ENCODE data around the gene PNPLA7. TPM values are rescaled to one million over a fixed set of nuclear protein-coding genes. Genes with fewer than 3 reads are reported as not detected.
A peak's percentile ranks its signal among the peaks of the same experiment; 100 is the strongest.

PNPLA7 gene
- total and polyA plus RNA-seq, 2 of the 4 experiments (the other 2 are of a cell fraction): under 0.01 to 0.89 TPM

- no peak overlapping the region for H2BK5ac ChIP-seq (ENCODE audit: low read depth, low read length, poor library complexity, severe bottlenecking)
- H3K4ac ChIP-seq (ENCODE audit: low read depth, low read length): no peak overlapping the region
- peak overlapping the region; percentile 43 for H2AFZ ChIP-seq (replicated peaks; ENCODE audit: low read length, poor library complexity)
- CTCF ChIA-PET: interaction anchor here (0.8 kb wide), 1 partner anchor 155 kb away, joined by 3 read pairs; the partner anchor contains the start of gene NRARP
- H3K23ac ChIP-seq (ENCODE audit: low read depth, low read length): no peak overlapping the region
- H2BK120ac ChIP-seq (ENCODE audit: low read depth, low read length): no peak overlapping the region
- WGBS, 2 experiments (ENCODE audit: extremely low coverage in 2 of 2, insufficient read length in 1 of 2): 98% methylated on average over 11 of the region's 44 CpGs; no CpG with 5 or more reads in 1 of the 2 experiments
- H3K79me1 ChIP-seq (ENCODE audit: low read depth in 1 of 2, low read length in 2 of 2): peaks cover 6 to 42% of the 10 kb centered on the region in 2 experiments; a peak in 3 of 4 replicates
- peaks cover 37% of the 10 kb centered on the region for H4K20me1 ChIP-seq (ENCODE audit: insufficient read depth, low read length)
- H4K8ac ChIP-seq (ENCODE audit: low read depth in 2 of 2, low read length in 2 of 2): no peak overlapping the region
- in situ Hi-C loops (cut with MboI; ENCODE audit: low sequenced_read_pairs) (no loop called here), intact Hi-C loops (cut with micrococcal nuclease) (no loop called here), dilution Hi-C loops (cut with HindIII; ENCODE audit: low sequenced_read_pairs, unreplicated experiment) (no loop called here)
- H3K27ac ChIP-seq (ENCODE audit: insufficient read depth, low read length): no peak overlapping the region
- H3K4me1 ChIP-seq (ENCODE audit: control insufficient read depth, insufficient read depth, low read length): peaks cover 24% of the 10 kb centered on the region
- no peak overlapping the region for H3K18ac ChIP-seq (ENCODE audit: low read depth, low read length)
- H3K9me3 ChIP-seq (ENCODE audit: control insufficient read depth, insufficient read depth, low read length): no peaks in the 10 kb centered on the region
- no peak overlapping the region for H3K56ac ChIP-seq (ENCODE audit: extremely low read depth, insufficient read depth, low read length)
- no peak overlapping the region for H2BK20ac ChIP-seq (ENCODE audit: low read depth, low read length)
- H2AK9ac ChIP-seq (replicated peaks; ENCODE audit: low read depth, low read length, poor library complexity): peak overlapping the region; percentile 93
- DNase-seq: no peak
- H2BK15ac ChIP-seq (ENCODE audit: low read depth, low read length): no peak overlapping the region
- no peak overlapping the region for H3K14ac ChIP-seq (replicated peaks; ENCODE audit: low read depth, low read length)
- H3K27me3 ChIP-seq (ENCODE audit: control insufficient read depth, insufficient read depth, low read length): no peaks in the 10 kb centered on the region
- no TSS peak for BruUV-seq (replicated peaks)
- H3K9ac ChIP-seq (ENCODE audit: low read depth, low read length): no peak overlapping the region
- H4K5ac ChIP-seq (ENCODE audit: low read depth, low read length): no peak overlapping the region
- peaks cover 28% of the 10 kb centered on the region for H3K36me3 ChIP-seq (ENCODE audit: control insufficient read depth, insufficient read depth, low read length)
- no peaks in the 10 kb centered on the region for H3K9me1 ChIP-seq (ENCODE audit: insufficient read depth, low read length)
- peak overlapping the region; percentile 59; the same call in 1 of the 2 replicates for H2AK5ac ChIP-seq (ENCODE audit: low read depth, low read length)
- POLR2A ChIA-PET (ENCODE audit: unreplicated experiment): no interaction called here
- peak overlapping the region; percentile 82 for H3K4me3 ChIP-seq (ENCODE audit: insufficient read depth, low read depth, low read length)
- H4K91ac ChIP-seq (ENCODE audit: insufficient read depth, low read depth, low read length): no peak overlapping the region
- TF ChIP-seq RAD21 (IDR thresholded peaks at IDR 0.05; ENCODE audit: low read length) (no peak), MAZ (IDR thresholded peaks at IDR 0.05; ENCODE audit: borderline replicate concordance, low read depth, low read length) (no peak), SMC3 (IDR thresholded peaks at IDR 0.05; ENCODE audit: low read depth, low read length) (no peak), CTCF (conservative IDR thresholded peaks at IDR 0.05; ENCODE audit: low read depth, low read length) (no peak), RCOR1 (IDR thresholded peaks at IDR 0.05; ENCODE audit: insufficient replicate concordance, low read length) (no peak)
- no peak for ATAC-seq (ENCODE audit: low read depth)
- peak overlapping the region; percentile 74; the same call in 1 of the 2 replicates for H3K4me2 ChIP-seq (ENCODE audit: low read depth, low read length)
Measured at GRCh38 chr9:137457406-137458193, 92.6 kb downstream of the PNPLA7 start.

Data from IMR-90 (cell line).